ENCODE data around the gene ZDHHC20. TPM values are rescaled to one million over a fixed set of nuclear protein-coding genes. Genes with fewer than 3 reads are reported as not detected.

Gene ZDHHC20
- total and polyA plus RNA-seq, 2 of the 4 experiments (the other 2 are of a cell fraction), result 16.1 to 72.4 TPM

DNA sequence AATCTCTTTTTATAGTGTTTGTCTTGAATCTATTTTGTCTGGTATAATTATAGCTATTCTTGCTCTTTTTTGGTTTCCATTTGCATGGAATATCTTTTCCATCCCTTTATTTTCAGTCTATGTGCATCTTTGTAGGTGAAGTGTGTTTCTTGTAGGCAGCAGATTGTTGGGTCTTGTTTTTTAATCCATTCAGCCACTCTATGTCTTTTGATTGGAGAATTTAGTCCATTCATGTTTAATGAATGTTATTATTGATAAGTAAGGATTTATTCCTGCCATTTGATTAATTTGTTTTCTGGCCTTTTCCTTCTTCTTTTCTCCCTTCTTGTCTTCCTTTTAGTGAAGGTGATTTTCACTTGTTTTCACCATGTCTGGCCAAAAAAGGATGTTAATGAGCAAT lies 11.7 kb upstream of the ZDHHC20 start:
- intact Hi-C loops (cut with micrococcal nuclease) (loop anchor here (10.0 kb wide), 1 partner anchor 406 kb away; the partner anchor contains the start of gene LATS2), in situ Hi-C loops (cut with MboI; ENCODE audit: low sequenced_read_pairs) (loop anchor here (10.0 kb wide), 2 partner anchors 296 to 526 kb away; partner anchors contain the start of genes MRPL57 and SKA3), dilution Hi-C loops (cut with HindIII; ENCODE audit: low sequenced_read_pairs, unreplicated experiment) (no loop called here)
- Histone ChIP-seq H4K91ac (ENCODE audit: insufficient read depth, low read depth, low read length) (no peak overlapping the region), H4K8ac (ENCODE audit: low read depth in 2 of 2, low read length in 2 of 2) (no peak overlapping the region), H3K4ac (ENCODE audit: low read depth, low read length) (no peak overlapping the region), H3K23ac (ENCODE audit: low read depth, low read length) (no peak overlapping the region), H2AFZ (replicated peaks; ENCODE audit: low read length, poor library complexity) (no peak overlapping the region), H2BK5ac (ENCODE audit: low read depth, low read length, poor library complexity, severe bottlenecking) (no peak overlapping the region), H3K36me3 (ENCODE audit: control insufficient read depth, insufficient read depth, low read length) (no peaks in the 10 kb centered on the region), H2BK15ac (ENCODE audit: low read depth, low read length) (no peak overlapping the region), H3K9me1 (ENCODE audit: insufficient read depth, low read length) (no peaks in the 10 kb centered on the region), H3K79me1 (ENCODE audit: low read depth in 1 of 2, low read length in 2 of 2) (no peaks in the 10 kb centered on the region), H3K9me3 (ENCODE audit: control insufficient read depth, insufficient read depth, low read length) (no peaks in the 10 kb centered on the region; the same call in 1 of the 2 replicates), H2BK120ac (ENCODE audit: low read depth, low read length) (no peak overlapping the region), H3K56ac (ENCODE audit: extremely low read depth, insufficient read depth, low read length) (no peak overlapping the region), H2AK5ac (ENCODE audit: low read depth, low read length) (no peak overlapping the region), H3K4me2 (ENCODE audit: low read depth, low read length) (no peak overlapping the region), H2BK20ac (ENCODE audit: low read depth, low read length) (no peak overlapping the region), H3K27me3 (ENCODE audit: control insufficient read depth, insufficient read depth, low read length) (peaks cover 2% of the 10 kb centered on the region; the same call in 1 of the 2 replicates), H4K20me1 (ENCODE audit: insufficient read depth, low read length) (no peaks in the 10 kb centered on the region), H2AK9ac (replicated peaks; ENCODE audit: low read depth, low read length, poor library complexity) (no peak overlapping the region), H3K4me1 (ENCODE audit: control insufficient read depth, insufficient read depth, low read length) (no peaks in the 10 kb centered on the region), H3K27ac (ENCODE audit: insufficient read depth, low read length) (no peak overlapping the region), H3K9ac (ENCODE audit: low read depth, low read length) (no peak overlapping the region), H3K14ac (replicated peaks; ENCODE audit: low read depth, low read length) (no peak overlapping the region), H3K4me3 (ENCODE audit: insufficient read depth, low read depth, low read length) (no peak overlapping the region), H4K5ac (ENCODE audit: low read depth, low read length) (no peak overlapping the region), H3K18ac (ENCODE audit: low read depth, low read length) (no peak overlapping the region)
- ATAC-seq (ENCODE audit: low read depth) (no peak), DNase-seq (no peak)
- no peak for TF ChIP-seq MXI1 (IDR thresholded peaks at IDR 0.05; ENCODE audit: borderline replicate concordance, low read depth, low read length)
- TF ChIP-seq, protein P1, sequence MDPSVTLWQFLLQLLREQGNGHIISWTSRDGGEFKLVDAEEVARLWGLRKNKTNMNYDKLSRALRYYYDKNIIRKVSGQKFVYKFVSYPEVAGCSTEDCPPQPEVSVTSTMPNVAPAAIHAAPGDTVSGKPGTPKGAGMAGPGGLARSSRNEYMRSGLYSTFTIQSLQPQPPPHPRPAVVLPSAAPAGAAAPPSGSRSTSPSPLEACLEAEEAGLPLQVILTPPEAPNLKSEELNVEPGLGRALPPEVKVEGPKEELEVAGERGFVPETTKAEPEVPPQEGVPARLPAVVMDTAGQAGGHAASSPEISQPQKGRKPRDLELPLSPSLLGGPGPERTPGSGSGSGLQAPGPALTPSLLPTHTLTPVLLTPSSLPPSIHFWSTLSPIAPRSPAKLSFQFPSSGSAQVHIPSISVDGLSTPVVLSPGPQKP (IDR thresholded peaks at IDR 0.05; ENCODE audit: borderline replicate concordance, low read depth, low read length), result no peak
- no peak for TF ChIP-seq POLR2A (IDR thresholded peaks at IDR 0.05; ENCODE audit: low read depth, low read length)
- no peak for TF ChIP-seq RCOR1 (IDR thresholded peaks at IDR 0.05; ENCODE audit: insufficient replicate concordance, low read length)
- TF ChIP-seq MAZ (IDR thresholded peaks at IDR 0.05; ENCODE audit: borderline replicate concordance, low read depth, low read length), result no peak
- TF ChIP-seq CEBPB (IDR thresholded peaks at IDR 0.05; ENCODE audit: low read depth, low read length), result no peak
- TF ChIP-seq FOS (IDR thresholded peaks at IDR 0.05; ENCODE audit: low read depth, low read length), result no peak
- no peak for TF ChIP-seq RFX5 (IDR thresholded peaks at IDR 0.05; ENCODE audit: low read depth, low read length)
- TF ChIP-seq BHLHE40 (IDR thresholded peaks at IDR 0.05; ENCODE audit: low read depth, low read length), result no peak
- TF ChIP-seq, protein P2, sequence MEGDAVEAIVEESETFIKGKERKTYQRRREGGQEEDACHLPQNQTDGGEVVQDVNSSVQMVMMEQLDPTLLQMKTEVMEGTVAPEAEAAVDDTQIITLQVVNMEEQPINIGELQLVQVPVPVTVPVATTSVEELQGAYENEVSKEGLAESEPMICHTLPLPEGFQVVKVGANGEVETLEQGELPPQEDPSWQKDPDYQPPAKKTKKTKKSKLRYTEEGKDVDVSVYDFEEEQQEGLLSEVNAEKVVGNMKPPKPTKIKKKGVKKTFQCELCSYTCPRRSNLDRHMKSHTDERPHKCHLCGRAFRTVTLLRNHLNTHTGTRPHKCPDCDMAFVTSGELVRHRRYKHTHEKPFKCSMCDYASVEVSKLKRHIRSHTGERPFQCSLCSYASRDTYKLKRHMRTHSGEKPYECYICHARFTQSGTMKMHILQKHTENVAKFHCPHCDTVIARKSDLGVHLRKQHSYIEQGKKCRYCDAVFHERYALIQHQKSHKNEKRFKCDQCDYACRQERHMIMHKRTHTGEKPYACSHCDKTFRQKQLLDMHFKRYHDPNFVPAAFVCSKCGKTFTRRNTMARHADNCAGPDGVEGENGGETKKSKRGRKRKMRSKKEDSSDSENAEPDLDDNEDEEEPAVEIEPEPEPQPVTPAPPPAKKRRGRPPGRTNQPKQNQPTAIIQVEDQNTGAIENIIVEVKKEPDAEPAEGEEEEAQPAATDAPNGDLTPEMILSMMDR (conservative IDR thresholded peaks at IDR 0.05; ENCODE audit: low read depth, low read length), result no peak
- TF ChIP-seq NFE2L2 (IDR thresholded peaks at IDR 0.05; ENCODE audit: low read depth, low read length), result no peak
- no peak for TF ChIP-seq USF2 (IDR thresholded peaks at IDR 0.05; ENCODE audit: low read depth, low read length)
- TF ChIP-seq CHD1 (IDR thresholded peaks at IDR 0.05; ENCODE audit: low read depth, low read length), result no peak
- CTCF ChIA-PET, result no interaction called here
- POLR2A ChIA-PET (ENCODE audit: unreplicated experiment), result no interaction called here
- BruUV-seq (replicated peaks), result no TSS peak
